Astrocyte of the spinal cord (primary cell): ENCODE data around the gene METTL1.

Experiments used
- DNase-seq: peaks from one replicate; pipeline ENCODE4 v3.0.0; 2011; ENCODE audit warnings: low read depth, low spot score
- H3K4me3 ChIP-seq: 2 replicates; pipeline ENCODE4 v1.5.1; 2011; ENCODE audit warnings: low read depth, mild to moderate bottlenecking, low read length, moderate library complexity
- CTCF ChIP-seq: IDR thresholded peaks from 2 replicates; pipeline ENCODE4 v1.5.1; 2012; ENCODE audit warnings: low read depth, mild to moderate bottlenecking, low read length, inconsistent platforms
- in situ Hi-C: cut with HindIII; loops from 2 replicates; pipeline ENCODE4 v1.10.0; 2017; ENCODE audit warnings: low sequenced_read_pairs

Gene METTL1

GRCh38 chr12:57795354-57795753 is 23.4 kb upstream of the METTL1 start:
- DNase-seq: no peak
- in situ Hi-C loops: no loop called here
- no peak overlapping the region for H3K4me3 ChIP-seq
- no peak for TF ChIP-seq CTCF

- DNase-seq: peak; percentile 50
- no peak overlapping the region for H3K4me3 ChIP-seq
- no peak for TF ChIP-seq CTCF
- in situ Hi-C loops: no loop called here
Observed at GRCh38 chr12:57793920-57794319, 22.0 kb upstream of the METTL1 start.

GRCh38 chr12:57783861-57784260 is 12.0 kb upstream of the METTL1 start:
- in situ Hi-C loops: no loop called here
- H3K4me3 ChIP-seq: no peak overlapping the region
- no peak for DNase-seq
- TF ChIP-seq CTCF: no peak

GRCh38 chr12:57783466-57783801 is 11.5 kb upstream of the METTL1 start:
- TF ChIP-seq CTCF: no peak
- peak overlapping the region; percentile 73 for H3K4me3 ChIP-seq
- no peak for DNase-seq
- in situ Hi-C loops: no loop called here

- DNase-seq: peak; percentile 93
- peak within 1 kb of the TSS; percentile 73 for H3K4me3 ChIP-seq
- in situ Hi-C loops: no loop called here
- TF ChIP-seq CTCF: peak; percentile 88
Observed at GRCh38 chr12:57782608-57783465, 10.9 kb upstream of the METTL1 start, which contains the start of gene TSFM. TSFM (plus strand) TSS chr12:57782787; CDS start chr12:57782802, 15 bp downstream.

- no peak for TF ChIP-seq CTCF
- in situ Hi-C loops: no loop called here
- no peak for DNase-seq
- no peak overlapping the region for H3K4me3 ChIP-seq
Observed at GRCh38 chr12:57782243-57782607, 10.3 kb upstream of the METTL1 start.
